ENCODE data around the gene DIP2C. TPM values are rescaled to one million over a fixed set of nuclear protein-coding genes. Genes with fewer than 3 reads are reported as not detected.
"Not testable (repeated sequence)": the region's sequence is repeated elsewhere in the genome, so short reads cannot be mapped to it uniquely, and the experiment has no call there.

Gene DIP2C
- total RNA-seq, 1 donor: 0.27 TPM

GRCh38 chr10:374354-374753 lies 315.1 kb downstream of the DIP2C start:
- DNase-seq (ENCODE audit: low read depth in 2 of 3, low spot score in 2 of 3): no peak

GRCh38 chr10:373526-374309 lies 315.8 kb downstream of the DIP2C start:
- no peak for DNase-seq (ENCODE audit: low read depth in 2 of 3, low spot score in 2 of 3)

GRCh38 chr10:373015-373414 lies 316.5 kb downstream of the DIP2C start:
- no peak for DNase-seq (ENCODE audit: low read depth in 2 of 3, low spot score in 2 of 3)

- DNase-seq (ENCODE audit: low read depth in 2 of 3, low spot score in 2 of 3): no peak
Observed at GRCh38 chr10:372566-372965, 316.9 kb downstream of the DIP2C start.

GRCh38 chr10:371515-371914 lies 318.0 kb downstream of the DIP2C start:
- DNase-seq (ENCODE audit: low read depth in 2 of 3, low spot score in 2 of 3): no peak

- no peak for DNase-seq (ENCODE audit: low read depth in 2 of 3, low spot score in 2 of 3)
Observed at GRCh38 chr10:370449-370825, 319.0 kb downstream of the DIP2C start.

- DNase-seq (ENCODE audit: low read depth in 2 of 3, low spot score in 2 of 3): no peak
Observed at GRCh38 chr10:369684-370448, 319.6 kb downstream of the DIP2C start.

GRCh38 chr10:369221-369683 lies 320.2 kb downstream of the DIP2C start:
- DNase-seq (ENCODE audit: low read depth in 2 of 3, low spot score in 2 of 3): no peak

GRCh38 chr10:368579-369220 lies 320.8 kb downstream of the DIP2C start:
- DNase-seq (ENCODE audit: low read depth in 2 of 3, low spot score in 2 of 3): no peak

GRCh38 chr10:368107-368506 lies 321.4 kb downstream of the DIP2C start:
- DNase-seq (ENCODE audit: low read depth in 2 of 3, low spot score in 2 of 3): not testable (repeated sequence)

- no peak for DNase-seq (ENCODE audit: low read depth in 2 of 3, low spot score in 2 of 3)
Observed at GRCh38 chr10:367636-368035, 321.8 kb downstream of the DIP2C start.

- no peak for DNase-seq (ENCODE audit: low read depth in 2 of 3, low spot score in 2 of 3)
Observed at GRCh38 chr10:366186-366585, 323.3 kb downstream of the DIP2C start.

GRCh38 chr10:364267-364775 lies 325.1 kb downstream of the DIP2C start:
- no peak for DNase-seq (ENCODE audit: low read depth in 2 of 3, low spot score in 2 of 3)

- no peak for DNase-seq (ENCODE audit: low read depth in 2 of 3, low spot score in 2 of 3)
Observed at GRCh38 chr10:363152-363551, 326.3 kb downstream of the DIP2C start.

- DNase-seq (ENCODE audit: low read depth in 2 of 3, low spot score in 2 of 3): no peak
Observed at GRCh38 chr10:361203-362081, 328.0 kb downstream of the DIP2C start.

- no peak for DNase-seq (ENCODE audit: low read depth in 2 of 3, low spot score in 2 of 3)
Observed at GRCh38 chr10:360653-361052, 328.8 kb downstream of the DIP2C start.

GRCh38 chr10:359762-360161 lies 329.7 kb downstream of the DIP2C start:
- no peak for DNase-seq (ENCODE audit: low read depth in 2 of 3, low spot score in 2 of 3)

GRCh38 chr10:359093-359492 lies 330.4 kb downstream of the DIP2C start:
- no peak for DNase-seq (ENCODE audit: low read depth in 2 of 3, low spot score in 2 of 3)

- no peak for DNase-seq (ENCODE audit: low read depth in 2 of 3, low spot score in 2 of 3)
Observed at GRCh38 chr10:357201-357950, 332.1 kb downstream of the DIP2C start.

- no peak for DNase-seq (ENCODE audit: low read depth in 2 of 3, low spot score in 2 of 3)
Observed at GRCh38 chr10:356452-356851, 333.0 kb downstream of the DIP2C start.

Measured in hematopoietic multipotent progenitor cell (in vitro differentiated cells).